Heart left ventricle (tissue), 13 donors: ENCODE results near the gene CMIP.

Source experiments
- POLR2A ChIP-seq, 2 donors: fragments of 450-650 bp; IDR thresholded peaks; one replicate each; pipeline ENCODE4 v1.6.1; 2017; ENCODE audit warnings: antibody characterized with exemption in 2 of 2, mild to moderate bottlenecking in 2 of 2, moderate library complexity in 2 of 2
- TF ChIP-seq, protein P1 (sequence below), 12 donors: fragments of 200-600 bp; sonication (generic) in 4 of 12; IDR thresholded peaks; one replicate each; pipeline versions ENCODE4 v1.5.0 to v1.8.0; 2018 to 2022; ENCODE audit warnings: antibody characterized with exemption in 12 of 12, mild to moderate bottlenecking in 5 of 12
- donor health status: ischemic (EF 13 %, LVEDD 7.1; RV severe dilation, severe dysfunction).
- donor health status: DM: no; HTN: yes; CAD: no.
- donor health status: DM: no; HTN: no; CAD: no.
- donor health status: ischemic (EF 25% LVEDD 6.9; RV normal size, moderate dysfunction).
- donor health status: ischemic (EF 25% LVEDD 5.7; RV mildly dilated, moderate dysfunction).
- donor health status: ischemic (EF 35%, LVEDD 5.7; RV mildly dilated, moderate dysfunction).
- donor health status: nonischemic (EF 11% LVEDD 7.7; RV severe dilation, severe dysfunction).
- donor health status: DM: yes; HTN: yes; CAD: no.
- donor health status: PGD.
- donor health status: ischemic (EF 29% LVEDD 5.4; RV normal size, mild dysfunction).
- donor health status: nonischemic (EF 23%, LVEDD 6.1; RV moderate dilation, normal function).

DNA sequence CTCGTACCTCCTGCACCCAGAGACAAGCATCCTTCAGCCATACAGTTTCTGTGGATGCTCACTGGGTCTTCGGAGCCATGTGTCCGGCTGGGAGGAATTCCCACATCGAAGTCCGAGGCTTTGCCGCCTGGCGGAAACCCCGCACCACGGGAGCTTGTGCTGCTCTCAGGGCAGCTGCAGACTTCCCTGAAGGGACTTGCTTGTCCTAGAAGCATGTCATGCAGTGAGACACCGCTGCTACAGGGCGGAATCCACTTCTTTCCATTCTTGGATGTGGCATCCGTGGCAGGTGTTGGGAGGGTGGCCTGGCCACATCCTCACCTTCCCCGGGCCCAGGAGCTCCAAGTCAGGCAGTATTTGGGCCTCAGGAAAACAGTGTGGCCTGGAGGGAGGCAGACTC, 122.5 kb downstream of the CMIP start:
- TF ChIP-seq, protein P1, sequence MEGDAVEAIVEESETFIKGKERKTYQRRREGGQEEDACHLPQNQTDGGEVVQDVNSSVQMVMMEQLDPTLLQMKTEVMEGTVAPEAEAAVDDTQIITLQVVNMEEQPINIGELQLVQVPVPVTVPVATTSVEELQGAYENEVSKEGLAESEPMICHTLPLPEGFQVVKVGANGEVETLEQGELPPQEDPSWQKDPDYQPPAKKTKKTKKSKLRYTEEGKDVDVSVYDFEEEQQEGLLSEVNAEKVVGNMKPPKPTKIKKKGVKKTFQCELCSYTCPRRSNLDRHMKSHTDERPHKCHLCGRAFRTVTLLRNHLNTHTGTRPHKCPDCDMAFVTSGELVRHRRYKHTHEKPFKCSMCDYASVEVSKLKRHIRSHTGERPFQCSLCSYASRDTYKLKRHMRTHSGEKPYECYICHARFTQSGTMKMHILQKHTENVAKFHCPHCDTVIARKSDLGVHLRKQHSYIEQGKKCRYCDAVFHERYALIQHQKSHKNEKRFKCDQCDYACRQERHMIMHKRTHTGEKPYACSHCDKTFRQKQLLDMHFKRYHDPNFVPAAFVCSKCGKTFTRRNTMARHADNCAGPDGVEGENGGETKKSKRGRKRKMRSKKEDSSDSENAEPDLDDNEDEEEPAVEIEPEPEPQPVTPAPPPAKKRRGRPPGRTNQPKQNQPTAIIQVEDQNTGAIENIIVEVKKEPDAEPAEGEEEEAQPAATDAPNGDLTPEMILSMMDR (IDR thresholded peaks at IDR 0.05) = no peak
- TF ChIP-seq POLR2A (IDR thresholded peaks at IDR 0.05) = no peak
